WTC11 (cell line): ENCODE measurements around the gene BCL2L1. TPM values are rescaled to one million over a fixed set of nuclear protein-coding genes. Genes with fewer than 3 reads are reported as not detected.

Experiments
- ATAC-seq: fragments of 200-7000 bp; cut with Tn5 transposase; 2 replicates; pipeline ENCODE4 v1.10.0; 2021; ENCODE audit warnings: mild to moderate bottlenecking, moderate library complexity
- CTCF ChIA-PET: fragments of 300-600 bp; sonication (Branson Sonifier 250); formaldehyde crosslinking; loops from one replicate; lab custom pipeline; 2021; ENCODE audit warnings: antibody characterized with exemption; lab: Charles Lee
- POLR2A ChIA-PET: fragments of 350-600 bp; sonication (Branson Sonifier 250); formaldehyde crosslinking; loops from one replicate; lab custom pipeline; 2021; ENCODE audit warnings: antibody characterized with exemption; lab: Charles Lee
- DNase-seq: peaks from one replicate; pipeline ENCODE4 v3.0.0; 2021; ENCODE audit warnings: low spot score
- H3K27ac Mint-ChIP-seq: 2 replicates; pipeline ENCODE4 v1.8.0; 2021; ENCODE audit warnings: mixed read lengths
- H3K27me3 Mint-ChIP-seq: 2 replicates; pipeline ENCODE4 v1.8.0; 2021; ENCODE audit warnings: low read depth, mild to moderate bottlenecking, moderate library complexity, mixed read lengths
- H3K36me3 Mint-ChIP-seq: 2 replicates; pipeline ENCODE4 v1.8.0; 2021; ENCODE audit warnings: mixed read lengths
- H3K4me1 Mint-ChIP-seq: 2 replicates; pipeline ENCODE4 v1.8.0; 2022; ENCODE audit warnings: mixed read lengths
- H3K4me3 Mint-ChIP-seq: 2 replicates; pipeline ENCODE4 v1.8.0; 2021; ENCODE audit warnings: mild to moderate bottlenecking, moderate library complexity, mixed read lengths
- H3K9me3 Mint-ChIP-seq: 2 replicates; pipeline ENCODE4 v1.8.0; 2021; ENCODE audit warnings: mixed read lengths
- ELF4 ChIP-seq: sonication (generic); formaldehyde crosslinking; IDR thresholded peaks from 2 replicates; pipeline ENCODE4 v1.8.1; 2022; ENCODE audit warnings: low read depth, mild to moderate bottlenecking, moderate library complexity, missing genetic modification reagents
- FOXP4 ChIP-seq: sonication (generic); formaldehyde crosslinking; IDR thresholded peaks from 2 replicates; pipeline ENCODE4 v1.8.0; 2022; ENCODE audit warnings: mild to moderate bottlenecking, missing genetic modification reagents
- HMGA2 ChIP-seq: fragments of 250-450 bp; sonication (Bioruptor Pico); IDR thresholded peaks from 2 replicates; pipeline ENCODE4 v1.4.0; 2021; ENCODE audit warnings: mild to moderate bottlenecking, moderate library complexity
- JUN ChIP-seq: sonication (generic); formaldehyde crosslinking; IDR thresholded peaks from 2 replicates; pipeline ENCODE4 v1.8.0; 2023; ENCODE audit warnings: mild to moderate bottlenecking, missing genetic modification reagents
- NR2C2 ChIP-seq: sonication (generic); formaldehyde crosslinking; IDR thresholded peaks from 2 replicates; pipeline ENCODE4 v1.8.0; 2022; ENCODE audit warnings: mild to moderate bottlenecking, missing genetic modification reagents
- RELA ChIP-seq: sonication (generic); formaldehyde crosslinking; IDR thresholded peaks from 2 replicates; pipeline ENCODE4 v1.8.1; 2022; ENCODE audit warnings: missing genetic modification reagents, mild to moderate bottlenecking, borderline replicate concordance
- RORB ChIP-seq: fragments of 250-450 bp; sonication (Bioruptor Pico); IDR thresholded peaks from 2 replicates; pipeline ENCODE4 v1.9.0; 2021; ENCODE audit warnings: mild to moderate bottlenecking
- SMAD3 ChIP-seq: sonication (generic); formaldehyde crosslinking; IDR thresholded peaks from 2 replicates; pipeline ENCODE4 v1.8.0; 2022; ENCODE audit warnings: missing genetic modification reagents, mild to moderate bottlenecking, borderline replicate concordance
- TEAD4 ChIP-seq: sonication (generic); formaldehyde crosslinking; IDR thresholded peaks from 2 replicates; pipeline ENCODE4 v1.8.0; 2022; ENCODE audit warnings: mild to moderate bottlenecking, missing genetic modification reagents
- ZNF138 ChIP-seq: sonication (generic); formaldehyde crosslinking; conservative IDR thresholded peaks from 2 replicates; pipeline ENCODE4 v1.8.1; 2022; ENCODE audit warnings: mild to moderate bottlenecking, moderate library complexity, missing genetic modification reagents
- ZNF263 ChIP-seq: sonication (generic); formaldehyde crosslinking; IDR thresholded peaks from 2 replicates; pipeline ENCODE4 v1.8.1; 2022; ENCODE audit warnings: low read depth, mild to moderate bottlenecking, moderate library complexity, missing genetic modification reagents
- ZNF532 ChIP-seq: fragments of 250-450 bp; sonication (Bioruptor Pico); IDR thresholded peaks from 2 replicates; pipeline ENCODE4 v1.9.0; 2021; ENCODE audit warnings: mild to moderate bottlenecking, borderline replicate concordance
- ZSCAN18 ChIP-seq: fragments of 250-450 bp; sonication (Bioruptor Pico); IDR thresholded peaks from 2 replicates; pipeline ENCODE4 v2.1.2; 2022; ENCODE audit warnings: mild to moderate bottlenecking, moderate library complexity
- total RNA-seq: library from RNA; stranded (reverse); gene quantifications from 3 replicates; pipeline ENCODE4 v1.2.3, GENCODE V29; 2021
- TF ChIP-seq, protein P1 (sequence below): sonication (generic); formaldehyde crosslinking; IDR thresholded peaks from 2 replicates; pipeline ENCODE4 v1.8.0; 2022; ENCODE audit warnings: missing genetic modification reagents
- TF ChIP-seq, protein P2 (sequence below): sonication (generic); formaldehyde crosslinking; conservative IDR thresholded peaks from 2 replicates; pipeline ENCODE4 v1.8.1; 2023; ENCODE audit warnings: mild to moderate bottlenecking, low read depth, missing genetic modification reagents, moderate library complexity
- TF ChIP-seq, protein P3 (sequence below): sonication (generic); formaldehyde crosslinking; IDR thresholded peaks from 2 replicates; pipeline ENCODE4 v1.8.1; 2023; ENCODE audit warnings: mild to moderate bottlenecking, moderate library complexity, missing genetic modification reagents

The BCL2L1 gene
- total RNA-seq, 1 experiment from 2014 or later = 62.0 TPM

GRCh38 chr20:31698803-31699718 lies 23.6 kb downstream of the BCL2L1 start:
- Mint-ChIP-seq H3K27me3 (no peaks in the 10 kb centered on the region), H3K4me1 (peaks cover 48% of the 10 kb centered on the region), H3K36me3 (peaks cover 8% of the 10 kb centered on the region; the same call in 1 of the 2 replicates), H3K27ac (peak overlapping the region; percentile 69; the same call in 1 of the 2 replicates), H3K9me3 (no peaks in the 10 kb centered on the region), H3K4me3 (no peak overlapping the region)
- TF ChIP-seq ZNF532 (CRISPR knock-in tag) (no peak), TEAD4 (CRISPR knock-in tag) (no peak), RELA (CRISPR knock-in tag) (no peak), ELF4 (CRISPR knock-in tag) (no peak), ZSCAN18 (CRISPR knock-in tag) (no peak), NR2C2 (CRISPR knock-in tag) (no peak), FOXP4 (CRISPR knock-in tag) (no peak), ZNF263 (CRISPR knock-in tag) (no peak), ZNF138 (CRISPR knock-in tag) (no peak), JUN (CRISPR knock-in tag) (no peak), HMGA2 (CRISPR knock-in tag) (no peak), RORB (CRISPR knock-in tag) (no peak), SMAD3 (CRISPR knock-in tag) (no peak)
- TF ChIP-seq, protein P1, sequence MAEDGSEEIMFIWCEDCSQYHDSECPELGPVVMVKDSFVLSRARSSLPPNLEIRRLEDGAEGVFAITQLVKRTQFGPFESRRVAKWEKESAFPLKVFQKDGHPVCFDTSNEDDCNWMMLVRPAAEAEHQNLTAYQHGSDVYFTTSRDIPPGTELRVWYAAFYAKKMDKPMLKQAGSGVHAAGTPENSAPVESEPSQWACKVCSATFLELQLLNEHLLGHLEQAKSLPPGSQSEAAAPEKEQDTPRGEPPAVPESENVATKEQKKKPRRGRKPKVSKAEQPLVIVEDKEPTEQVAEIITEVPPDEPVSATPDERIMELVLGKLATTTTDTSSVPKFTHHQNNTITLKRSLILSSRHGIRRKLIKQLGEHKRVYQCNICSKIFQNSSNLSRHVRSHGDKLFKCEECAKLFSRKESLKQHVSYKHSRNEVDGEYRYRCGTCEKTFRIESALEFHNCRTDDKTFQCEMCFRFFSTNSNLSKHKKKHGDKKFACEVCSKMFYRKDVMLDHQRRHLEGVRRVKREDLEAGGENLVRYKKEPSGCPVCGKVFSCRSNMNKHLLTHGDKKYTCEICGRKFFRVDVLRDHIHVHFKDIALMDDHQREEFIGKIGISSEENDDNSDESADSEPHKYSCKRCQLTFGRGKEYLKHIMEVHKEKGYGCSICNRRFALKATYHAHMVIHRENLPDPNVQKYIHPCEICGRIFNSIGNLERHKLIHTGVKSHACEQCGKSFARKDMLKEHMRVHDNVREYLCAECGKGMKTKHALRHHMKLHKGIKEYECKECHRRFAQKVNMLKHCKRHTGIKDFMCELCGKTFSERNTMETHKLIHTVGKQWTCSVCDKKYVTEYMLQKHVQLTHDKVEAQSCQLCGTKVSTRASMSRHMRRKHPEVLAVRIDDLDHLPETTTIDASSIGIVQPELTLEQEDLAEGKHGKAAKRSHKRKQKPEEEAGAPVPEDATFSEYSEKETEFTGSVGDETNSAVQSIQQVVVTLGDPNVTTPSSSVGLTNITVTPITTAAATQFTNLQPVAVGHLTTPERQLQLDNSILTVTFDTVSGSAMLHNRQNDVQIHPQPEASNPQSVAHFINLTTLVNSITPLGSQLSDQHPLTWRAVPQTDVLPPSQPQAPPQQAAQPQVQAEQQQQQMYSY (CRISPR knock-in tag) = no peak
- TF ChIP-seq, protein P2, sequence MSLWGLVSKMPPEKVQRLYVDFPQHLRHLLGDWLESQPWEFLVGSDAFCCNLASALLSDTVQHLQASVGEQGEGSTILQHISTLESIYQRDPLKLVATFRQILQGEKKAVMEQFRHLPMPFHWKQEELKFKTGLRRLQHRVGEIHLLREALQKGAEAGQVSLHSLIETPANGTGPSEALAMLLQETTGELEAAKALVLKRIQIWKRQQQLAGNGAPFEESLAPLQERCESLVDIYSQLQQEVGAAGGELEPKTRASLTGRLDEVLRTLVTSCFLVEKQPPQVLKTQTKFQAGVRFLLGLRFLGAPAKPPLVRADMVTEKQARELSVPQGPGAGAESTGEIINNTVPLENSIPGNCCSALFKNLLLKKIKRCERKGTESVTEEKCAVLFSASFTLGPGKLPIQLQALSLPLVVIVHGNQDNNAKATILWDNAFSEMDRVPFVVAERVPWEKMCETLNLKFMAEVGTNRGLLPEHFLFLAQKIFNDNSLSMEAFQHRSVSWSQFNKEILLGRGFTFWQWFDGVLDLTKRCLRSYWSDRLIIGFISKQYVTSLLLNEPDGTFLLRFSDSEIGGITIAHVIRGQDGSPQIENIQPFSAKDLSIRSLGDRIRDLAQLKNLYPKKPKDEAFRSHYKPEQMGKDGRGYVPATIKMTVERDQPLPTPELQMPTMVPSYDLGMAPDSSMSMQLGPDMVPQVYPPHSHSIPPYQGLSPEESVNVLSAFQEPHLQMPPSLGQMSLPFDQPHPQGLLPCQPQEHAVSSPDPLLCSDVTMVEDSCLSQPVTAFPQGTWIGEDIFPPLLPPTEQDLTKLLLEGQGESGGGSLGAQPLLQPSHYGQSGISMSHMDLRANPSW (CRISPR knock-in tag) = no peak
- TF ChIP-seq, protein P3, sequence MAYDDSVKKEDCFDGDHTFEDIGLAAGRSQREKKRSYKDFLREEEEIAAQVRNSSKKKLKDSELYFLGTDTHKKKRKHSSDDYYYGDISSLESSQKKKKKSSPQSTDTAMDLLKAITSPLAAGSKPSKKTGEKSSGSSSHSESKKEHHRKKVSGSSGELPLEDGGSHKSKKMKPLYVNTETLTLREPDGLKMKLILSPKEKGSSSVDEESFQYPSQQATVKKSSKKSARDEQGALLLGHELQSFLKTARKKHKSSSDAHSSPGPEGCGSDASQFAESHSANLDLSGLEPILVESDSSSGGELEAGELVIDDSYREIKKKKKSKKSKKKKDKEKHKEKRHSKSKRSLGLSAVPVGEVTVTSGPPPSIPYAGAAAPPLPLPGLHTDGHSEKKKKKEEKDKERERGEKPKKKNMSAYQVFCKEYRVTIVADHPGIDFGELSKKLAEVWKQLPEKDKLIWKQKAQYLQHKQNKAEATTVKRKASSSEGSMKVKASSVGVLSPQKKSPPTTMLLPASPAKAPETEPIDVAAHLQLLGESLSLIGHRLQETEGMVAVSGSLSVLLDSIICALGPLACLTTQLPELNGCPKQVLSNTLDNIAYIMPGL (CRISPR knock-in tag) = no peak
- ATAC-seq = no peak
- no peak for DNase-seq
- ChIA-PET CTCF (interaction anchor here (0.8 to 3.2 kb wide), 6 partner anchors 24 to 136 kb away, joined by 3 to 15 read pairs (median 6); no protein-coding TSS in a partner anchor), POLR2A (interaction anchor here (1.3 kb wide), 1 partner anchor 15 kb away, joined by 3 read pairs; no protein-coding TSS in a partner anchor)
